Muscle layer of colon (tissue), 2 donors: ENCODE data around the gene PDSS1.

Experiments
- H3K27ac ChIP-seq: one replicate; pipeline ENCODE4 v1.7.0; 2013; ENCODE audit warnings: low read depth, mild to moderate bottlenecking, low read length, moderate library complexity
- H3K27me3 ChIP-seq, 2 donors: one replicate each; pipeline ENCODE4 v1.7.0; 2013; ENCODE audit warnings: low read length in 2 of 2, mild to moderate bottlenecking in 2 of 2; ENCODE audit not compliant: insufficient read depth in 2 of 2, control insufficient read depth in 1 of 2
- H3K36me3 ChIP-seq: one replicate; pipeline ENCODE4 v1.7.0; 2013; ENCODE audit warnings: mild to moderate bottlenecking, low read length; ENCODE audit not compliant: insufficient read depth
- H3K4me1 ChIP-seq: one replicate; pipeline ENCODE4 v1.7.0; 2013; ENCODE audit warnings: mild to moderate bottlenecking, low read length; ENCODE audit not compliant: insufficient read depth
- H3K4me3 ChIP-seq, 2 donors: one replicate each; pipeline ENCODE4 v1.7.0; 2013; ENCODE audit warnings: low read length in 2 of 2, low read depth in 1 of 2, mild to moderate bottlenecking in 1 of 2, moderate library complexity in 1 of 2
- H3K9ac ChIP-seq: one replicate; pipeline ENCODE4 v1.7.0; 2013; ENCODE audit warnings: low read length
- H3K9me3 ChIP-seq: one replicate; pipeline ENCODE4 v1.7.0; 2013; ENCODE audit warnings: mild to moderate bottlenecking, low read length
- donor health status: abdominal sarcoma.
- donor health status: Adenocarcinoma of cecum.

PDSS1 gene

GRCh38 chr10:26700884-26701630, 3.6 kb downstream of the PDSS1 start:
- H3K9me3 ChIP-seq: no peaks in the 10 kb centered on the region
- no peak overlapping the region for H3K9ac ChIP-seq
- H3K4me1 ChIP-seq: peaks cover 8% of the 10 kb centered on the region
- H3K36me3 ChIP-seq: peaks cover 6% of the 10 kb centered on the region
- no peak overlapping the region for H3K27ac ChIP-seq
- no peak overlapping the region for H3K4me3 ChIP-seq
- H3K27me3 ChIP-seq: no peaks in the 10 kb centered on the region

- Histone ChIP-seq H3K9ac (no peak overlapping the region), H3K27ac (no peak overlapping the region), H3K9me3 (no peaks in the 10 kb centered on the region), H3K36me3 (peaks cover 13% of the 10 kb centered on the region), H3K27me3 (no peaks in the 10 kb centered on the region), H3K4me3 (no peak overlapping the region), H3K4me1 (peaks cover 7% of the 10 kb centered on the region)
Observed at GRCh38 chr10:26703096-26703495, 5.6 kb downstream of the PDSS1 start.

GRCh38 chr10:26703974-26704373, 6.5 kb downstream of the PDSS1 start:
- Histone ChIP-seq H3K27ac (no peak overlapping the region), H3K27me3 (no peaks in the 10 kb centered on the region), H3K4me3 (no peak overlapping the region), H3K4me1 (no peaks in the 10 kb centered on the region), H3K36me3 (peaks cover 13% of the 10 kb centered on the region), H3K9me3 (no peaks in the 10 kb centered on the region), H3K9ac (no peak overlapping the region)

GRCh38 chr10:26706206-26706605, 8.7 kb downstream of the PDSS1 start:
- H3K9ac ChIP-seq: no peak overlapping the region
- H3K9me3 ChIP-seq: no peaks in the 10 kb centered on the region
- H3K4me1 ChIP-seq: no peaks in the 10 kb centered on the region
- H3K27ac ChIP-seq: no peak overlapping the region
- no peaks in the 10 kb centered on the region for H3K27me3 ChIP-seq
- H3K4me3 ChIP-seq: no peak overlapping the region
- H3K36me3 ChIP-seq: peaks cover 13% of the 10 kb centered on the region

GRCh38 chr10:26706936-26707335, 9.4 kb downstream of the PDSS1 start:
- H3K9ac ChIP-seq: no peak overlapping the region
- no peaks in the 10 kb centered on the region for H3K4me1 ChIP-seq
- no peak overlapping the region for H3K27ac ChIP-seq
- H3K27me3 ChIP-seq: no peaks in the 10 kb centered on the region
- H3K9me3 ChIP-seq: no peaks in the 10 kb centered on the region
- no peak overlapping the region for H3K4me3 ChIP-seq
- H3K36me3 ChIP-seq: peaks cover 13% of the 10 kb centered on the region

- Histone ChIP-seq H3K4me3 (no peak overlapping the region), H3K9ac (no peak overlapping the region), H3K36me3 (peaks cover 4% of the 10 kb centered on the region), H3K4me1 (no peaks in the 10 kb centered on the region), H3K9me3 (no peaks in the 10 kb centered on the region), H3K27ac (no peak overlapping the region), H3K27me3 (no peaks in the 10 kb centered on the region)
Observed at GRCh38 chr10:26711324-26711723, 13.8 kb downstream of the PDSS1 start.

- no peak overlapping the region for H3K4me3 ChIP-seq
- H3K27ac ChIP-seq: no peak overlapping the region
- H3K9me3 ChIP-seq: no peaks in the 10 kb centered on the region
- H3K4me1 ChIP-seq: no peaks in the 10 kb centered on the region
- no peaks in the 10 kb centered on the region for H3K36me3 ChIP-seq
- H3K27me3 ChIP-seq: no peaks in the 10 kb centered on the region
- no peak overlapping the region for H3K9ac ChIP-seq
Observed at GRCh38 chr10:26714415-26715136, 17.1 kb downstream of the PDSS1 start.

- no peaks in the 10 kb centered on the region for H3K4me1 ChIP-seq
- no peak overlapping the region for H3K9ac ChIP-seq
- H3K9me3 ChIP-seq: no peaks in the 10 kb centered on the region
- no peaks in the 10 kb centered on the region for H3K27me3 ChIP-seq
- no peak overlapping the region for H3K27ac ChIP-seq
- no peaks in the 10 kb centered on the region for H3K36me3 ChIP-seq
- H3K4me3 ChIP-seq: no peak overlapping the region
Observed at GRCh38 chr10:26715137-26715487, 17.6 kb downstream of the PDSS1 start.

- Histone ChIP-seq H3K4me1 (no peaks in the 10 kb centered on the region), H3K36me3 (no peaks in the 10 kb centered on the region)
Observed at GRCh38 chr10:26717476-26717875, 20.0 kb downstream of the PDSS1 start.

GRCh38 chr10:26721561-26721960, 24.1 kb downstream of the PDSS1 start:
- Histone ChIP-seq H3K36me3 (peaks cover 22% of the 10 kb centered on the region), H3K9ac (no peak overlapping the region), H3K4me1 (no peaks in the 10 kb centered on the region), H3K27ac (no peak overlapping the region), H3K27me3 (no peaks in the 10 kb centered on the region), H3K4me3 (no peak overlapping the region), H3K9me3 (no peaks in the 10 kb centered on the region)

More at GRCh38 chr10:26717476-26717875, 20.0 kb downstream of the PDSS1 start:
- Histone ChIP-seq H3K27me3 (no peaks in the 10 kb centered on the region), H3K9ac (no peak overlapping the region), H3K9me3 (no peaks in the 10 kb centered on the region), H3K27ac (no peak overlapping the region), H3K4me3 (no peak overlapping the region)

- Histone ChIP-seq H3K4me1 (no peaks in the 10 kb centered on the region), H3K9me3 (no peaks in the 10 kb centered on the region), H3K27ac (no peak overlapping the region), H3K27me3 (no peaks in the 10 kb centered on the region), H3K9ac (no peak overlapping the region), H3K36me3 (peaks cover 22% of the 10 kb centered on the region), H3K4me3 (no peak overlapping the region)
Observed at GRCh38 chr10:26723016-26723415, 25.5 kb downstream of the PDSS1 start.
